ENCODE measurements around the gene ATG9B.
A peak's percentile ranks its signal among the peaks of the same experiment; 100 is the strongest.

The ATG9B gene

DNA sequence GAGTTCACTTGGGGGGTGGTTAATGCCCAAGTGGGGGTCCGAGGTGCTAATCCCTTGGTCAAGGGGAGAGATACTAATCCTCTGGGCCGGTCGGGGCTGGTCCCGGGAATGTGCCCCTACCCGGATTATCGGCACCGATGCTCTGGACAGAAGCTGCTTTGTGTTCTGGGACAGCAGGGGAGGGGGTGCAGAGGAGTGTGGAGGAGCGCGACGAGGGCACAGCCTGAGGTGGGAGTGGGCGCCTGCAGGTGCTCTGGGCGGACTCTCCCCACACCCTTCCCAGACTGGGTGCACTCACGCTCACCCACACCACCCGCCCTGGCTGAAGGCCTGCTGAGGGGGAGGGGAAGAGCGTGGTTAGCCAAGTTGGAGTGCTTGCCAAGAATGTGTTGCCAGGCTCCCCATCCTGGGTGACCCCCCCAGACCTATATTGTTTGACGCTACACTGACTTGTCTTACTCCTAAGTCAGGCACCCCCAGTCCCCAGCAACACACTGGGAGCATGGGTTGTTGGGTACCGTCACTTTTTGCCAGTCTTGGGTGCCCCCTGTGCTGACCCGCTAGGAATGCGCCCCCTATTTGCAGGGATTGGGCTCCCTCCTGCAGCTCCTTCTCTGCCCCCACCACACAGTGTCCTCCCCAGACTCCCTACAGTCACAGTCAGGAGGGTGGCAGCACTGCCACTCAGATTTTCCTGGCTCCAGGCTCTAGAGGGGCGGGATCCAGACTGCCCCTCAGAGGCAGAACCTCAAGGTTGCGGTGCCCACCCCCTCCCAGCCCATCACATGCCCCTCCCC, 36.3 kb upstream of the ATG9B start (continued):
- peak; percentile 92 for TF ChIP-seq ZNF341 (tag by site-specific recombination; IDR thresholded peaks at IDR 0.05; ENCODE audit: low read depth)
- no peak for TF ChIP-seq ZNF596 (tag by site-specific recombination; IDR thresholded peaks at IDR 0.05)
- peak; percentile 65 for TF ChIP-seq SP2 (tag by site-specific recombination; IDR thresholded peaks at IDR 0.05)
- no peak for TF ChIP-seq ZNF114 (tag by site-specific recombination; IDR thresholded peaks at IDR 0.05)
- TF ChIP-seq, protein P1, sequence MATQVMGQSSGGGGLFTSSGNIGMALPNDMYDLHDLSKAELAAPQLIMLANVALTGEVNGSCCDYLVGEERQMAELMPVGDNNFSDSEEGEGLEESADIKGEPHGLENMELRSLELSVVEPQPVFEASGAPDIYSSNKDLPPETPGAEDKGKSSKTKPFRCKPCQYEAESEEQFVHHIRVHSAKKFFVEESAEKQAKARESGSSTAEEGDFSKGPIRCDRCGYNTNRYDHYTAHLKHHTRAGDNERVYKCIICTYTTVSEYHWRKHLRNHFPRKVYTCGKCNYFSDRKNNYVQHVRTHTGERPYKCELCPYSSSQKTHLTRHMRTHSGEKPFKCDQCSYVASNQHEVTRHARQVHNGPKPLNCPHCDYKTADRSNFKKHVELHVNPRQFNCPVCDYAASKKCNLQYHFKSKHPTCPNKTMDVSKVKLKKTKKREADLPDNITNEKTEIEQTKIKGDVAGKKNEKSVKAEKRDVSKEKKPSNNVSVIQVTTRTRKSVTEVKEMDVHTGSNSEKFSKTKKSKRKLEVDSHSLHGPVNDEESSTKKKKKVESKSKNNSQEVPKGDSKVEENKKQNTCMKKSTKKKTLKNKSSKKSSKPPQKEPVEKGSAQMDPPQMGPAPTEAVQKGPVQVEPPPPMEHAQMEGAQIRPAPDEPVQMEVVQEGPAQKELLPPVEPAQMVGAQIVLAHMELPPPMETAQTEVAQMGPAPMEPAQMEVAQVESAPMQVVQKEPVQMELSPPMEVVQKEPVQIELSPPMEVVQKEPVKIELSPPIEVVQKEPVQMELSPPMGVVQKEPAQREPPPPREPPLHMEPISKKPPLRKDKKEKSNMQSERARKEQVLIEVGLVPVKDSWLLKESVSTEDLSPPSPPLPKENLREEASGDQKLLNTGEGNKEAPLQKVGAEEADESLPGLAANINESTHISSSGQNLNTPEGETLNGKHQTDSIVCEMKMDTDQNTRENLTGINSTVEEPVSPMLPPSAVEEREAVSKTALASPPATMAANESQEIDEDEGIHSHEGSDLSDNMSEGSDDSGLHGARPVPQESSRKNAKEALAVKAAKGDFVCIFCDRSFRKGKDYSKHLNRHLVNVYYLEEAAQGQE (tag by site-specific recombination; IDR thresholded peaks at IDR 0.05): peak; percentile 38; the same call in 1 of the 2 replicates
- TF ChIP-seq ZBTB7A (tag by site-specific recombination; IDR thresholded peaks at IDR 0.05; ENCODE audit: low read depth): no peak
- TF ChIP-seq, protein P2, sequence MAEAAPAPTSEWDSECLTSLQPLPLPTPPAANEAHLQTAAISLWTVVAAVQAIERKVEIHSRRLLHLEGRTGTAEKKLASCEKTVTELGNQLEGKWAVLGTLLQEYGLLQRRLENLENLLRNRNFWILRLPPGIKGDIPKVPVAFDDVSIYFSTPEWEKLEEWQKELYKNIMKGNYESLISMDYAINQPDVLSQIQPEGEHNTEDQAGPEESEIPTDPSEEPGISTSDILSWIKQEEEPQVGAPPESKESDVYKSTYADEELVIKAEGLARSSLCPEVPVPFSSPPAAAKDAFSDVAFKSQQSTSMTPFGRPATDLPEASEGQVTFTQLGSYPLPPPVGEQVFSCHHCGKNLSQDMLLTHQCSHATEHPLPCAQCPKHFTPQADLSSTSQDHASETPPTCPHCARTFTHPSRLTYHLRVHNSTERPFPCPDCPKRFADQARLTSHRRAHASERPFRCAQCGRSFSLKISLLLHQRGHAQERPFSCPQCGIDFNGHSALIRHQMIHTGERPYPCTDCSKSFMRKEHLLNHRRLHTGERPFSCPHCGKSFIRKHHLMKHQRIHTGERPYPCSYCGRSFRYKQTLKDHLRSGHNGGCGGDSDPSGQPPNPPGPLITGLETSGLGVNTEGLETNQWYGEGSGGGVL (tag by site-specific recombination; IDR thresholded peaks at IDR 0.05): peak; percentile 79
- TF ChIP-seq, protein P3, sequence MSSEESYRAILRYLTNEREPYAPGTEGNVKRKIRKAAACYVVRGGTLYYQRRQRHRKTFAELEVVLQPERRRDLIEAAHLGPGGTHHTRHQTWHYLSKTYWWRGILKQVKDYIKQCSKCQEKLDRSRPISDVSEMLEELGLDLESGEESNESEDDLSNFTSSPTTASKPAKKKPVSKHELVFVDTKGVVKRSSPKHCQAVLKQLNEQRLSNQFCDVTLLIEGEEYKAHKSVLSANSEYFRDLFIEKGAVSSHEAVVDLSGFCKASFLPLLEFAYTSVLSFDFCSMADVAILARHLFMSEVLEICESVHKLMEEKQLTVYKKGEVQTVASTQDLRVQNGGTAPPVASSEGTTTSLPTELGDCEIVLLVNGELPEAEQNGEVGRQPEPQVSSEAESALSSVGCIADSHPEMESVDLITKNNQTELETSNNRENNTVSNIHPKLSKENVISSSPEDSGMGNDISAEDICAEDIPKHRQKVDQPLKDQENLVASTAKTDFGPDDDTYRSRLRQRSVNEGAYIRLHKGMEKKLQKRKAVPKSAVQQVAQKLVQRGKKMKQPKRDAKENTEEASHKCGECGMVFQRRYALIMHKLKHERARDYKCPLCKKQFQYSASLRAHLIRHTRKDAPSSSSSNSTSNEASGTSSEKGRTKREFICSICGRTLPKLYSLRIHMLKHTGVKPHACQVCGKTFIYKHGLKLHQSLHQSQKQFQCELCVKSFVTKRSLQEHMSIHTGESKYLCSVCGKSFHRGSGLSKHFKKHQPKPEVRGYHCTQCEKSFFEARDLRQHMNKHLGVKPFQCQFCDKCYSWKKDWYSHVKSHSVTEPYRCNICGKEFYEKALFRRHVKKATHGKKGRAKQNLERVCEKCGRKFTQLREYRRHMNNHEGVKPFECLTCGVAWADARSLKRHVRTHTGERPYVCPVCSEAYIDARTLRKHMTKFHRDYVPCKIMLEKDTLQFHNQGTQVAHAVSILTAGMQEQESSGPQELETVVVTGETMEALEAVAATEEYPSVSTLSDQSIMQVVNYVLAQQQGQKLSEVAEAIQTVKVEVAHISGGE (tag by site-specific recombination; conservative IDR thresholded peaks at IDR 0.05; ENCODE audit: low read depth): no peak
- TF ChIP-seq GLI2 (tag by site-specific recombination; IDR thresholded peaks at IDR 0.05; ENCODE audit: borderline replicate concordance, low read depth): no peak
- no peak for TF ChIP-seq ZNF560 (tag by site-specific recombination; IDR thresholded peaks at IDR 0.05; ENCODE audit: borderline replicate concordance)
- TF ChIP-seq ZSCAN16 (tag by site-specific recombination; IDR thresholded peaks at IDR 0.05): 0 out of 2 replicates have a peak, but pooled peaks have one; percentile 8
- TF ChIP-seq KLF8 (tag by site-specific recombination; IDR thresholded peaks at IDR 0.05): 0 out of 2 replicates have a peak, but pooled peaks have one; percentile 7
- TF ChIP-seq ZNF302 (tag by site-specific recombination; IDR thresholded peaks at IDR 0.05; ENCODE audit: low read depth): no peak
- TF ChIP-seq ZNF48 (tag by site-specific recombination; IDR thresholded peaks at IDR 0.05): no peak
- TF ChIP-seq ZNF433 (tag by site-specific recombination; IDR thresholded peaks at IDR 0.05; ENCODE audit: low read depth): no peak
- TF ChIP-seq ZNF248 (tag by site-specific recombination; IDR thresholded peaks at IDR 0.05): no peak
- TF ChIP-seq ZNF223 (tag by site-specific recombination; IDR thresholded peaks at IDR 0.05): no peak
- peak; percentile 16; the same call in 1 of the 2 replicates for TF ChIP-seq ZBTB20 (tag by site-specific recombination; IDR thresholded peaks at IDR 0.05)
- TF ChIP-seq, protein P4, sequence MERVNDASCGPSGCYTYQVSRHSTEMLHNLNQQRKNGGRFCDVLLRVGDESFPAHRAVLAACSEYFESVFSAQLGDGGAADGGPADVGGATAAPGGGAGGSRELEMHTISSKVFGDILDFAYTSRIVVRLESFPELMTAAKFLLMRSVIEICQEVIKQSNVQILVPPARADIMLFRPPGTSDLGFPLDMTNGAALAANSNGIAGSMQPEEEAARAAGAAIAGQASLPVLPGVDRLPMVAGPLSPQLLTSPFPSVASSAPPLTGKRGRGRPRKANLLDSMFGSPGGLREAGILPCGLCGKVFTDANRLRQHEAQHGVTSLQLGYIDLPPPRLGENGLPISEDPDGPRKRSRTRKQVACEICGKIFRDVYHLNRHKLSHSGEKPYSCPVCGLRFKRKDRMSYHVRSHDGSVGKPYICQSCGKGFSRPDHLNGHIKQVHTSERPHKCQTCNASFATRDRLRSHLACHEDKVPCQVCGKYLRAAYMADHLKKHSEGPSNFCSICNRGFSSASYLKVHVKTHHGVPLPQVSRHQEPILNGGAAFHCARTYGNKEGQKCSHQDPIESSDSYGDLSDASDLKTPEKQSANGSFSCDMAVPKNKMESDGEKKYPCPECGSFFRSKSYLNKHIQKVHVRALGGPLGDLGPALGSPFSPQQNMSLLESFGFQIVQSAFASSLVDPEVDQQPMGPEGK (tag by site-specific recombination; IDR thresholded peaks at IDR 0.05): peak; percentile 8; the same call in 1 of the 2 replicates
- peak; percentile 66 for TF ChIP-seq ZNF423 (tag by site-specific recombination; IDR thresholded peaks at IDR 0.05)
- TF ChIP-seq ZFP3 (tag by site-specific recombination; IDR thresholded peaks at IDR 0.05; ENCODE audit: low read depth): 0 out of 2 replicates have a peak, but pooled peaks have one; percentile 54
- TF ChIP-seq ZNF654 (tag by site-specific recombination; IDR thresholded peaks at IDR 0.05; ENCODE audit: low read depth): no peak
- peak; percentile 15; the same call in 1 of the 2 replicates for TF ChIP-seq WT1 (tag by site-specific recombination; IDR thresholded peaks at IDR 0.05)
- peak; percentile 95 for TF ChIP-seq EGR2 (tag by site-specific recombination; IDR thresholded peaks at IDR 0.05; ENCODE audit: low read depth)
- no peak for TF ChIP-seq ZNF843 (tag by site-specific recombination; IDR thresholded peaks at IDR 0.05)
- peak; percentile 96 for TF ChIP-seq GLIS1 (tag by site-specific recombination; IDR thresholded peaks at IDR 0.05)
- TF ChIP-seq GLIS2 (tag by site-specific recombination; IDR thresholded peaks at IDR 0.05): peak; percentile 73
- TF ChIP-seq ZNF391 (tag by site-specific recombination; IDR thresholded peaks at IDR 0.05; ENCODE audit: borderline replicate concordance, low read depth): no peak

All from HEK293 (cell line).